ENCODE results near the gene PRKCE.

Gene PRKCE

DNA sequence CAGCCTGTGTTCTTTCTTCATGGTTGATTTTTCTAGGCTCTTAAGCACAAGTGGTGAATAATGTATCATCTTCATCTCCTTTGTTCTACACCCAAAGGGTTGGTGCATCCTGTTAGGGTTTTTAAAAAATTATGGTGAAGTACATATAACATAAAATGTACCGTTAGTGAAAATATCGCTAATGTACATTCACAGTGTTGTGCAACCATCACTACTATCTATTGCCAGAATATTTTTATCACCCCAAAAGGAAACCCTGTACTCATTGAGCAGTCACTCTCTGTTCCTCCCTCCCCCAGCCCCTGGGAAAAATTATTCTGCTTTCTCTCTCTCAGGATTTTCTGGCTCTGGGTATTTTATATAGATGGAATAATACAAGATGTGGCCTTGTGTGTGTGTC lies 98.5 kb downstream of the PRKCE start:
- DNase-seq (ENCODE audit: extremely low read depth in 1 of 2, low read depth in 1 of 2): no peak

- DNase-seq (ENCODE audit: extremely low read depth in 1 of 2, low read depth in 1 of 2): no peak
Observed at GRCh38 chr2:45750484-45750883, 99.0 kb downstream of the PRKCE start.

DNA sequence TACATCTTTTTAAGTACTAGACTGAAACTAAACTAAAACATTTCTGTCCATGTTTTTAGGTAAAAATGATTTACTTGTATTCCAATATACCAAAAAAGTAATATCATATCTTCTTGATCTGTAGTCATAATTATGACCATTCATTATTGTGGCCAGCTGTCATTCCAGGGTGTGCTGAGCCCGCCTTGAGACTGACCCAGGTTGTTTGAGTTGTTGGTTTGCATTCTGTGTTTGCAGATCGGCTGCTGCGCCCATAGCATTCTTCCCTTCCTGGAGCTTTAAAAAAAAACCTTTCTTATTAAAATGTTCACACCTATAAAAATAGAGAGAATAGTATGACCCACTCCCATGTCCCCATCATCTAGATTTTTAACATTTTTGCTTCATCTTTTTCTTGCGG lies 101.9 kb downstream of the PRKCE start:
- DNase-seq (ENCODE audit: extremely low read depth in 1 of 2, low read depth in 1 of 2): no peak

DNA sequence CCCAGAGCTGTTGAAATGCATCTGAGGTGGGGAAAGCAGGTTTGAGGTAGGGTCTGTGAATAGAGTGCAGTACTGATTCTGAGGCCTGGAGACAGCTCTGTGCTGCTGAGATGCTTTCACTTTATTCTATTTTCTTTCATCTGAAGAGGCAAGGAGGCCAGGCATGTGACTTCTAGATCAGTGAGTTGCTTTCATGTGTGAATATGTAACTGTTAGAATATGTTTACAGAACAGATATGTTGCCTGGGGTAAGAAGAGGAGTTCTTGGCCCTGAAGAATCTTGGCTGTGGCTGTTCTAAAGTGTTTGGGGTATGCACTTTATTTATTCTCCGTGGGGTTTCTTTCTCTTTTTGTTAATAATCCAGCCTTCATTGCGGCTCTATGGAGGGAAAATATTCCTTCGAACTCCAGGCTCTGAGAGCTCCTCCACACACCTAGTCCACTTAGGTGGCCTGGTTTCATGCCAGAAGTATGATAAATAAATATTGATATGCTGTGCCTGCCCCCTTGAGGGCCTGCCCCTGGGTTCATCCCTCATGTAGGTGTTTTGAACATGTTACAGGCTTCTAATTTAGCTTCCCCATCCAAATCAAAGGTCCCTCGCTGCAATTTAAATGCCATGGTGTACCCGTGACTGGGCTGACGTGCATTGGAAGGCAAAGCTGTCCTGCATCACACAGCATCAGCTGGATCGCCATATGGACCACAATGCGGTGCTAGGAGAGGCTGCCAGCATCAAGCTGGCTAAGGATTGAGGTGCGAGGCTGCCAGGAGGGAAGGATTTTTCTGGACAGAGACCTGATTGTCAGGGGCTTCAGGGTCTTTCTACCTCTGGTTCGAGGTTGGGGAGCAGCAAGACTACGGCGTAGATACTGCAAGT lies 102.9 kb downstream of the PRKCE start:
- no peak for DNase-seq (ENCODE audit: extremely low read depth in 1 of 2, low read depth in 1 of 2)

- DNase-seq (ENCODE audit: extremely low read depth in 1 of 2, low read depth in 1 of 2): no peak
Observed at GRCh38 chr2:45755585-45756335, 104.3 kb downstream of the PRKCE start.

DNA sequence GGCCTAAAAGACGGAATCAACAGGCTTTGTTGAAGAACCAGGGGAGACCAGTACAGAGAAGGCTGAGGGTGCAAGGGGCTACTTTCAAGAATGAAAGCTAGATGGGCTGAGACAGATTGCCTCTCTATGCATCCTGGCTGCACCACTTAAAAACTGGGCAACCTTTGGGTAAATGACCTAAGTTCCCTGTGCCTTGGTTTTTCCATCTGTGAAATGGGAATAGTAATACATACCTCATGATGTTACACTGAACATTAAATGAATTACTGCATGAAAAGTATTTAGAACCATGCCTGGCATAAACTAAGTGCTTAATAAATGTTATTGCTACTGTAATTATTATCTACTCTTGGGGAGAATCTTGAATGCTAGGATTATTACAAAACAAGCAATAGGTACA lies 106.5 kb downstream of the PRKCE start:
- DNase-seq (ENCODE audit: extremely low read depth in 1 of 2, low read depth in 1 of 2): no peak

- DNase-seq (ENCODE audit: extremely low read depth in 1 of 2, low read depth in 1 of 2): no peak
Observed at GRCh38 chr2:45759310-45759851, 107.9 kb downstream of the PRKCE start.

GRCh38 chr2:45761635-45762034 lies 110.2 kb downstream of the PRKCE start:
- DNase-seq (ENCODE audit: extremely low read depth in 1 of 2, low read depth in 1 of 2): no peak

DNA sequence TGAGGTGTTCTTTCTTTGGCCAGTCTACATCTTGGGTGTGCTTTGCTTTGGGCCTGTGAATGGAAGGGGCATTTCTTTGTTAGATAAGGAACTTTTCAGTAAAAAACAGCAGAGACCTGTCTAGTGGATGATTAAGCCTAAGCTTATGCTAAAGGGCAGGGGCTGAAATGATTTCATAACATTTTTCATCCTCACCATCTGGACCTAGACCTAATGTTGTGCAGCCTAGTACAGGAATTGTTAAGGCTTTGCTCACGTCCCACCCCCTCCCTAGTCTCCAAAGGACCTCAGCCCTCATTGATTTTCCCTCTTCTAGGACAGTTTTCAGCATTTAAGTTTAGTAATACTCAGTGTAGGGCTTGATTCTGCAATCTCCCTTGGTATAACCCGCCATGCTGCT lies 111.8 kb downstream of the PRKCE start:
- DNase-seq (ENCODE audit: extremely low read depth in 1 of 2, low read depth in 1 of 2): no peak

DNA sequence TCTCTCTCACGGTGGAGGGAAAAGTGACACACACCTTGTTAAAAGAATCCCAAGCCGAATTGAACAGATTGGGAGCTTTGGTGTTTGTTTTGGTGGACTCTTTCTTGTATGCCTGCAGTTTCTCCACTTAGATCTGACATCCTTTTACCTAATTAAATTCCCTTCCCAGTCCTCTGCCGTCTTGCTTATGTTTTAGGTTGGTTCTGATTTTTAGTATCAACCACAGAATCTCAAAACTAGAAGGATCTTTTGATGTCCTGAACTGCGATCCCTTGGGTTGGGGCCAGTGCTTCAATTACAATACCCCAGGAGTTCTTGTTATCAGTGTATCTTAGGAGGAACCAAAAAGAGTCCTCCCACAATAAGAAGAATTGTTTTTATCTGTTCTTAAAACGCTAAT lies 112.3 kb downstream of the PRKCE start:
- no peak for DNase-seq (ENCODE audit: extremely low read depth in 1 of 2, low read depth in 1 of 2)

DNA sequence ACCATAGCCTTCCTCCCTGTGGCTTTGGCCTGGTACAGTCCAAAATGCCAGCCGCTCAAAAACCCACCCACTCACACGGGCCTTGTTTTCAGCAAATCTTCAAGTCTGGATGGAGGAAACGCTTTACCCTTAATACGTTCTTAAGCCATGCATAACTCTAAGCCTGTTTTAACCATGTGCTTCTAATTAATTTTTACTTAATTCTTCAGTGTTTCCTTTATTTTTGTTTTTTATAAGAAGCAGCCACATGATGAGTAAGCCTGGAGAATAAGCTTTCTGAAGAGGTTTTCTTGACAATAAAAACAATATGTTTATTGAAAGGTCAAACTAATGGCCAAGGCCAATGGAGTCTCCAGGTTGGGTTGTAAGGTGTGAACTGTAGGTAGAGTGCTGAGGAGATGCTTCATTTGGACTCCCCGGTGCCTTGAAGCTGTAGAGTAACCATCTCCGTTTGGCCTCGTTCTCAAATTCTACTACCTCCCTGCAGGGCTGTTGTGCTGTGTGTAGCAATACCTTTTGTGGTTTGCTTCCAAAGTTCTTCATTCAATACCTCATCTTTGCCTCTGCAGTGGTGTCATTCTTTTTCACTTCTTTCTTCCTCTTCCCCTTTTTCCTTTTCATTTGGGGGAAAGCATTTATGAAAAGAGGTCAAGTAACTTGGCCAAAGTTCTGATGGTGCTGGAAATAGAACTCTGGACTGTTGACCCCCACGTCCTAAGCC lies 113.7 kb downstream of the PRKCE start:
- DNase-seq (ENCODE audit: extremely low read depth in 1 of 2, low read depth in 1 of 2): no peak

DNA sequence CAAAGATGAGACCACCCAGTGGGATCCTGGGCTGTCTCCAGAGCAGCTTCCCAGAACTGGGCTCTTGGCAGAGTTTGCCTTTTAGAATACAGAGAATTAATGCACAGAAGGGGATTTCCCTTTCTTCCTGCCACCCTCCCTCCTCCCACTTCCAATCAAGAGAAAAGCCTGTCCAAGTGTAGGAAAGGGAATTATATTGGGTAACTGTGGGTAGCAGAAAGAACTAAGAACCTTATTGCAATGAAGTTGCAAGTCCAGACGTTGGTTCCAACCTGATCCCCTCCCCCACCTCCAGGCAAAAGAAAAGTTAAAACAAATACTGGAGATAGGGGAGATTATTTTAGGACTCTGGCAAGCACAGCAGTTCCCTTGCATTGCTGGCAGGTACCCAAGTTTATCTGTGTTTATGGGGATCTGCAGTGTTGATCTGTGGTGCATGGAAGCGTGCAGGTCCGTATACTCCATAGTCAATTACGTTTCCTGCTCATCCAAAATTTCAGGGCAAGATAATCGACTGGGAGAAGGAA lies 114.3 kb downstream of the PRKCE start:
- no peak for DNase-seq (ENCODE audit: extremely low read depth in 1 of 2, low read depth in 1 of 2)

GRCh38 chr2:45768208-45768607 lies 116.7 kb downstream of the PRKCE start:
- no peak for DNase-seq (ENCODE audit: extremely low read depth in 1 of 2, low read depth in 1 of 2)

- DNase-seq (ENCODE audit: extremely low read depth in 1 of 2, low read depth in 1 of 2): no peak
Observed at GRCh38 chr2:45769056-45769455, 117.6 kb downstream of the PRKCE start.

GRCh38 chr2:45769854-45770576 lies 118.5 kb downstream of the PRKCE start:
- DNase-seq (ENCODE audit: extremely low read depth in 1 of 2, low read depth in 1 of 2): no peak

DNA sequence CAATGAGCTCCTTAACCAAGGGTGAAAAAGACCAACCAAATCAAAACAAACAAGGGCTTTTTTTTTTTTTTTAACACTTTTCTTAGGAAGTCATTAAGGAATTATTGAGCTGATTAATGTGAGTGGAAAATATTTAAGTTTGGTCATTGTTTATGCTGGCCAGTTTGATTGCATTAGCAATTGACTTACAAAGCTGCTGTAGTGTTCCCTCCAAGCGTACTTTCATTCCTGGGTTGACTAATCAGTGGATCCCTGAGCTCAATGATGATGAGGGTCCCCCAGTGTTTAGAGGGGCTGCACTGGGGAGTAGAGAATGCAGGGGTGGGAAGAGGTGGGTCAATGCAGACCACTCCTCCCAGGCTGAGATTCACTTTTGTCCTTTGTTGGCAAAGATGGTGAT lies 119.3 kb downstream of the PRKCE start:
- DNase-seq (ENCODE audit: extremely low read depth in 1 of 2, low read depth in 1 of 2): no peak

DNA sequence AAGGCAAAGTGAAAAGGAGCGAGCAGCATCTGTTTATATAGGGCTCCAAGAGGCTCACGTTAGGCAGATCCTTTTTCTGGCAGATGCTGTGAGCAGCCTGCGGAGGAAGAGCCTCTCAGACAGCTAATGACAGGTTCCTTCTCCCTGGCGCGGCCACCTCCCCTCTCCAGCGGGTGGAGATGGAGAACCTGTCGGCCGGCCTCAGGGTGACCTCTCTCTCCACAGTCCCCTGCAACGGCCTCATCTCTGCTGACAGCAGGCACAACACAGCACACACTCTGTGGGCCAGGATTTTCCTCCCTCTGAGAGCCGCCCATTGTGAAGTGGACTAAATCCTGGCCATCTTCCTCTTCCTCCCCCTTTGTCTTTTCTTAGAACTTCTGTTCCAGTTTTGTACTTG lies 119.8 kb downstream of the PRKCE start:
- no peak for DNase-seq (ENCODE audit: extremely low read depth in 1 of 2, low read depth in 1 of 2)

DNA sequence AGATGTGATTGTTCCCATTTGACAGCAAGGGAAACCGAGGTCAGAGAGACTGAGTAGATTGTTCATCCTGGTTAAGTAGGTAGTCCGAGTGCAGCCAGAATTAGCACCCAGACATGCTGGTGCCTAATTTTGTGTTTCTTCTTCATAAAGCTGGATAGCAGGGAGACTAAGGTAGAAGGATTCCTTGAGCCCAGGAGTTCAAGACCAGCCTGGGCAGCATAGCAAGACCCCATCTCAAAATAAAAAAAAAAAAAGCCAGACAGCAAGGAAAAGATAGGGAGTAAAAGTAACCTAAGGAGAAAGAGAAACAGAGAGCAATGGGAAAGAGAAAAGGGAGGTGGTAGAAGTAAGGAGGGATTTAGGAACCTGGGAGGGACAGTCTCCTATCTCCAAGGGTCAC lies 120.6 kb downstream of the PRKCE start:
- DNase-seq (ENCODE audit: extremely low read depth in 1 of 2, low read depth in 1 of 2): no peak

DNA sequence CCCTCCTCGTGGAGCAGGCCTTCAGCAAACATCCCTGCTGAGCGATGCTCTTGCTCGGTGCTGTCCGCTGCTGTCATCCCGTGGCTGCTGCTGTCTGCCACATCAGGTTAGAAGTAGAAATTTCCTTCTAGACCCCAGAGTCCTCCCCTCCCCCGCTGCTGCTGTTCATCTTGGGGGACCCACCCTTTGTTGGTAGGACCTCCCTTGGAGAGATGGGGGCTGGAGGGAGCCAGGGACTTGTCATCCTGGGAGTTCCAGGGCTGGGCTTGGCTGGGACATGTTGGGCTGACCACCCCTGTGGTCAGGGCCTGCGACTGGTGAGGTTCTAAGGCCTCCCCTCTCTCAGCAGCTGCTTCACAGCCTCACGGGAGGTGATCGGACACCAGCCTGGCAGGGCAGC lies 122.4 kb downstream of the PRKCE start:
- DNase-seq (ENCODE audit: extremely low read depth in 1 of 2, low read depth in 1 of 2): no peak

DNA sequence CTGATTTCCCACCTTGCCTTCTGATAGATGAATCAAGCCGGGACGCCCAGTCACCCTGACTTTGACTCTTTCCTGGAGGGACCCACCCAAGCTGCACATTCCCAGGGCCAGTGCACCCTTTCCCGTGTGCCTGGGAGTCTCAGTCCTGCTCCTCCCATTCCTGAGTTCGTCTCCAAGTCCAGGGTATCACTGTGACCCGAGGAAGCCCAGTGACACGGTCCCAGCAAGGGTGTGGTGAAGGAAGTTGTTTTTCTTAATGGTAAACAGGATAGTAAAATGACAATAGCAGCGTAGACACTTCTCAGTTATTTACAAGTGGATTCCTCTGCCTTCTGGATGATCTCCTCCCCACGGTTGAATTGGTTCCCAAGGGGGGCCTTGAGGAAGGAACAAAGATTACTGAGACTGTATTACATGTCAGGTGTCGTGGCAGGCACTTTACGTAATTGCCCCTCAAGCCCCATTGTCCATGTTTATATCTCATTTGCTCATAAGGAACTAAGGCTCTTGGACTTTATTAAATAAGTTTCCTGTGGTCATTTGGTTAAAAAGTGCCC lies 123.3 kb downstream of the PRKCE start:
- no peak for DNase-seq (ENCODE audit: extremely low read depth in 1 of 2, low read depth in 1 of 2)
